HG02759 (cell line): ENCODE results near the gene SHLD1.
A peak's percentile ranks its signal among the peaks of the same experiment; 100 is the strongest.
"Not testable (repeated sequence)": the region's sequence is repeated elsewhere in the genome, so short reads cannot be mapped to it uniquely, and the experiment has no call there.

Experiments
- ATAC-seq: cut with Tn5 transposase; IDR thresholded peaks from one replicate; pipeline ENCODE4 v1.9.1; 2021; ENCODE audit warnings: mild to moderate bottlenecking, moderate library complexity; ENCODE audit not compliant: unreplicated experiment

Gene SHLD1

DNA sequence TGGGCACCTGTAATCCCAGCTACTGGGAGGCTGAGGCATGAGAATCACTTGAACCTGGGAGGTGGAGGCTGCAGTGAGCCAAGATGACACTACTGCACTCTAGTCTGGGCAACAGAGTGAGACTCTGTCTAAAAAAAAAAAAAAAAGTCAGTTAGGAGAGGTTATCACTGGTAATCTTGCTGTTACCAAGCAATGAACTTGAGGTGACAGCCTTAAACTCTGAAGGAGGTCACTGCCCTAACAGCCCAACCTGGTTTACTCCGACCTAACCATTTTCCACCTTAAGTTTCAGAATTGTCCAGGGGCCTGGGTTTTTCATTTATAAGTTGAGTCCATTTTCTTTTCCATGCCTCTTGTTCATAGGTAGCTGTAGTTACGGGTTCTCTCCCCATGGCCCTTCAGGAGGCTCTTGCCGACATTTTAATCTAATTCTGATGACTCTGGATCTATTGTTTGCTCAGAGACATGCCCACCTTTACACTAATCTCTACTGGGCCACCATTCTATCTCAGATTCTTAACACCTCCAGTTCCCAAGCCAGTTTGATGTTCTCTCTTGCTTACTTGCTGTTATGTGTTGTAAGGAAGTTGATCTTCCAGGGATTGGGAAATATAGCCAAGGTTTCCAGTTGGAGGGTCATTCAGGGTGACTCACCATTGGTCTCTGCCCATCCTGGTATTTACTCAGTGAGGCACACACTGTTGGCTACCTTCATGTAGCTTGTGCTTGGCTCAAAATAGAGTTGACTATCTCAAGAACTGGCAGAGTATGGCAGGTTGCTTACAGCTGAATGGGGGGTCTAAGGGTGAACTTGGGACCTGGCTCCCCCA, 29.1 kb downstream of the SHLD1 start:
- no peak for ATAC-seq

DNA sequence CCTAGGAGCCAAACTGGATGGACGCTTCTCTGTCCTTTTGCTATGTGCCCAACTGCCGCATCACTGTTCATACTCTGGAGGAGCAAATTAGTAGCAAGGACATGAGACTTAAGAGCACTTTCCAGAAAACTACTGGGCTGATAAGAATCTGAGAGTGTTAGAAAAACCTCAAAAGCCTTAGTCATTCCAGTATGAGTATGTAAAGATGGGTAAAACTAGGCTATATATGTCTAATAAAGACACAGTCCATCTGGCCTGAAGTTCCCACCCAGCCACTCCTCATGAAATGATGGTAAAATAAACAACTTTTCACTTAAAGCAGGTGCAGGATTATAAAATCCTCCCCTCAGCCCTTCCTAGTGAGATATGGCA, 30.6 kb downstream of the SHLD1 start:
- no peak for ATAC-seq

DNA sequence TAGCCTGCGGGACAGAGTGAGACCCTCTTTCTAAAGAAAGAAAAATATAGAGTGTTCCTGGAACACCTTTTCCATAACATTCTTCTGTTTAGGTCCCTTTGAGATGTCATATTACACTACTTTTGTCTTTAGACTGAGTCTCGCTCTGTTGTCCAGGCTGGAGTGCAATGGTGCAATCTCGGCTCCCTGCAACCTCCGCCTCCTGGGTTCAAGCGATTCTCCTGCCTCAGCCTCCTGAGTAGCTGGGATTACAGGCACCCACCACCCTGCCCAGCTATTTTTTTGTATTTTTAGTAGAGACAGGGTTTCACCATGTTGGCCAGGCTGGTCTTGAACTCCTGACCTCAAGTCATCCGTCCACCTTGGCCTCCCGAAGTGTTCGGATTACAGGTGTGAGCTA, 31.2 kb downstream of the SHLD1 start:
- ATAC-seq, result not testable (repeated sequence)

DNA sequence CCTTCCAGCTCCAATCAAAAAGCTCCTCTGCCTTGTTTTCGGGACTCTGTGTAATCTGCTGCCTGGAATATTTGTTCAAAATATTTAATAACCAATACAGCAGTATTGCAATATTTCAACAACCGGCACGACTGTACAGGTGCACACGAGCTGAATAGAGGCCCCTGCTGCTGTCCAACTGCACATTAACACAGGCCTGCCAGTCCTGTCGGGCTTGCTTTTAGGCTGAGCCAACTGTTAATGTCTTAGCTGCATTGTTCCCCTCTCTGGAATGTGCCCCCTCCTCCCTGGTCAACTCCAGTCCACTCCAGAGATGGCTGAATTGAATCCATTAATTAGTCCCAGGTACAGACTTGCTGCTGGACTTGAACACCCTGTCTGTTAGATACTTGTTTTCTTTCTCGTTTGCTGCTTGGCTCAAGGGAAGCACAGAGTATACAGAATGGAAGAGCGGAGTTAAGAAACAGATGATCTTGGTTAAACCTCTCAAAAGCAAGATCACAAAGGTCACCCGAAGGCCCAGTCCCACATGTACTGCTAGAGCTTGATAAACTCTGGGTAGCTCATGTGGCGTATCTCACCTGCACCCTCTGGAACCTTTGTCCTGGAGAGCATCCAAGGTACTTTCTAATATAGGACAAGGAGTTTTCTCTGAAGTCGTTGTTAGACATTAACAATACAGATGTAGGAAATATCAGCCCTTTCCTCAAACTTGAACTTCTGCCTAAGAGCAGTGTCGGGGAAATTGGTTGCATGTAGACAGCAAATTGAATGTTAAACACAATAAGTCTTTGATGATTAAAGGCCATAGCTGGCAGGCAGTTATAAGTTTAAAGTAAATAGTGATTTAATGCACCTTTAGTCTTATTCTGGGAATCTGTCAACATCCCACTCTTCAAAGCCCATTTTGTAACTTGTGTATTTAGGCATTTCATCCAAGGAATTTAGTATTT, 31.9 kb downstream of the SHLD1 start:
- no peak for ATAC-seq

DNA sequence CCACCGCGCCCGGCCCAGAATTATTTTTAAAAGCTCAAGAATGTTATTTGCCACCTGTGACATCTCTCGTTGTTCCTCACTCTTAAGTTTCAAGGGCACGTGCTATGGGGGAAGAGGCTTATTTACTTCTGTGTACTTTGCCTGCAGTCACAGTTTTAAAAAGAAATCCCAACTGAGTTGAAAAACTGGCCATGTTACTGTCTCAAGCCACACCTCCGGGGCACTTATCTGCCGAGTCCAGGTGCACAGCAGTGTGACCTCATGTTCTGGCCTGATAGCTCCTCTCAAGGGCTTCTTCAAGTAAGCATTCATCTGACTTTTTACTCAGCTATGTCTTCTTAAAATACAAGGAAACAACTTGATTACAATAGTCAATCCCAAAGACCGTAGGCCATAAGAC, 34.5 kb downstream of the SHLD1 start:
- no peak for ATAC-seq

DNA sequence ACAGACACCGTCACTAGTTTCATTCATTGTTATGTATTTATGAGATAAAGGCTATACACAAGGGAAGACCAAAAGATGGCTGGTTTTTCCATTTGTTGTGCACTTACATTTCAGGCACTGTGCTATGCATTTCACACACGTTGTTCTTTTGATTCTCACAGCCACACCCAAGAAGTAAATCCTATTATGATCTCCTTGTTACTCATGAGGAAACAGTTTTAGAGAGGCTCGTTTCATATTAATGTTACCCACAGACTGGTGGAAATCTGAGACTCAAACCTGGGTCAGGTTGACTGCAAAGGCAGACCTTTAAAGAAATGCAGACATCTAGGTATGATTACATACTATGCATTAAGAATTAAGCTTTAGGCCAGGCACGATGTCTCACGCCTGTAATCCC, 34.9 kb downstream of the SHLD1 start:
- ATAC-seq, result no peak

DNA sequence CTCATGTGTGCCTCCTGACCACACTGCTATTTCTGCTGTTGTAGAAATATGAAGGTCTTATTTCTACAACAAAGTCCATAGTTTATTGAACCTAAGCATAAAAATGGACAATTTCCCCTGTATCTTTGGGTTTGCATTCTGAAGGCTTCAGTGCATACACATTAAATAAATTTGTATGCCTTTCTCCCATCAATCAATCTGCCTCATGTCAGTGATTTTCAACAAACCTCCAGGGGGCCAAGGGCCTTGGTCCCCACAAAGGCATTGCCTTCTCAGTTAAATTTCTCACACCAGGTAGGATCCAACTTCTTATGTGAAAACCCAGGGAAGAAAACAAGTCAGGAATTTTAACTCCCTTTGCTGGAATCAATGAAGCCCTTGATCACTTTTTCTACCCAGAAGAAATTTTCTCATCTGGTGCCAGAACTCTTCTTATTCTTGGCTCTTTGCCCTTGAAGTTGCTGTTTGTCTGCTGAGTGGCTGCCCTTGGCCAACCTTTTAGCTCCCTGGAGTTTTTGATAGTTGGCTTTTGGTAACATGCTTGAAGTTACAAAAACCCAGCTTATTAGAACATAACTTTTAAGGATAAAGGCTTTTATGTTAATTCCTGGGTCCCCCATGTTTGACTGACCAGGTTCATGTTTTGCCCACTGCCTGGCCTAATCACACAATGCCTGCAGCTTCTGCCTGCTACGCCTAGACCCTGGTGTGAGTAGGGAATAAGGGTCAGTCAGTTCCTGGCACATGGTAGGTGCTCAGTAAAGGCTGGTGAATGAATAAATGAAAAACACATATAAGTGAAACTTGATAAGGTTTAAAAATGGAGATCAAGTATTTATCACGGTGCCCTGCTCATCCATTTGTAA, 37.0 kb downstream of the SHLD1 start:
- no peak for ATAC-seq

DNA sequence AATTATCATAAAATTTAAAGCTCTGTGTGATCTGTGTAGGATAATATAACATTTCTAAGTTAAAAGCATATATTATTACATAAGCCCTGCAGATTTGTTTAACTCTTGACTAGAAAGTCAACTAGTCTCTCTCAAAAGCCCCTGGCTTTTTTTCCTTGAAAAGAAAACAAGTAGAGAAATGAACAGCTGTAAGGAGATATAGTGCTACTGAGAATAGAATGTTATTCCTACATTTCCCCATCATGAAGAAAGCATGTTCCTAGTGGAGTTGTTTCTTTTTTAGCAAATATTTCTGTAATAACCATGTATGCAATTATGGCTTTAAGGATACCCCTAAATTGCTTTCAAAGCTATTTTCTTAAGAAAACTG, 37.6 kb downstream of the SHLD1 start:
- no peak for ATAC-seq

DNA sequence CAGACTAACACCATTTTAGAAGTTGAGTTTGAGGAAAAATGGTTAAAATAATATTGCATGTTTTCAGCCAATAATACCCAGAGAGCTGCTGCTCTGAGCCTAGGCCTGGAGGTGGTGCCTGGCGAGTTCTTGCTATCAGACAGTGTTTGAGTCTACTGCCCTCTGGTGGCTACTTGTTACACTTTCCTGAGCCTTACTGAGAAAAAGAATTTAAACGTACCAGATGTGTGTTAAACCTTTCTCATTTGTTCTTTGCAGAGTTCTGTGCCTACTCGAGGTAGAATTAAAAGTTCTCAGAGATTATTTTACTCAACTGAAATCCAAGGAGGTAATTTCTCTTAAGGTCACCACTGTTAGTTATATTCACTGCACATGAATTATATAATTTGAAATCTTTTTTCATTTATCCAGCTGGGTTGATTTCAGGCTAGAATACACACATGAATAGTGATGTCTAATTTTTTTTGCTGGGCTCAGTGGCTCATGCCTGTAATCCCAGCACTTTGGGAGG, 38.2 kb downstream of the SHLD1 start:
- peak; percentile 84 for ATAC-seq

DNA sequence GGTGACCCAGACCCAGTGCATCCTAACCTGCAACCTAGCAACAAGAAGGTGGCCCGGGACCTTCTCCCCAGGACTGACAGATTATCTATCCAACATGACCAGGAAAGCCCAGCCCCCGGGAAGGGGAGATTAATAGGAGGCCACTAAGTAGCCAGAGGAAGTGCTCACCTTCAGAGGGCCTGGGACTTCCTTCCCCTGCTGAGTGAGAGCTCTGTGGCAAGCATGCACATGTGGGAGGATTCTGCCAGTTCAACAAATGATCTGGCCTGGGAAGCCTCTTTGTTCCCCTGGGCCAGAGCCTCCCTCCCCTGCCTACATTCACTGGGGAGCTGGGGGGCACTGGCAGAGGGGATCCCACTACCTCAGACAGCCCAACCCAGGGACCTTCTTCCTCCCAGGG, 39.6 kb downstream of the SHLD1 start:
- no peak for ATAC-seq

DNA sequence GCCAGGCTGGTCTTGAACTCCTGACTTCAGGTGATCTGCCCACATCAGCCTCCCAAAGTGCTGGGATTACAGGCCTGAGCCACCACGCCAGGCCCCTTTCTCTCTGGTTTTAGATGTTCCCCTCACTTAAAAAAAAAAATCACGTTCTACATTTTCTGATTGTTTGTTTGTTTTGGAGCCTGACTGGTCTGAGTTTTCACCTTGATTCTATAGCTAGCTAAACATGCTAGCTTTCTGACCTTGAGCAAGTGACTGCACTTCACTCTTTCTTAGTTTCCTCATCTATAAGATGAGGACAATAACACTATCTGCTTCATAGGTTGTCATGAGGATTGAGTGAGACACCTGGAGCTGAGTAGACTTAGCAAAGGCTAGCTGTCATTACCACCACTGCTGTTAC, 43.7 kb downstream of the SHLD1 start:
- ATAC-seq, result no peak

DNA sequence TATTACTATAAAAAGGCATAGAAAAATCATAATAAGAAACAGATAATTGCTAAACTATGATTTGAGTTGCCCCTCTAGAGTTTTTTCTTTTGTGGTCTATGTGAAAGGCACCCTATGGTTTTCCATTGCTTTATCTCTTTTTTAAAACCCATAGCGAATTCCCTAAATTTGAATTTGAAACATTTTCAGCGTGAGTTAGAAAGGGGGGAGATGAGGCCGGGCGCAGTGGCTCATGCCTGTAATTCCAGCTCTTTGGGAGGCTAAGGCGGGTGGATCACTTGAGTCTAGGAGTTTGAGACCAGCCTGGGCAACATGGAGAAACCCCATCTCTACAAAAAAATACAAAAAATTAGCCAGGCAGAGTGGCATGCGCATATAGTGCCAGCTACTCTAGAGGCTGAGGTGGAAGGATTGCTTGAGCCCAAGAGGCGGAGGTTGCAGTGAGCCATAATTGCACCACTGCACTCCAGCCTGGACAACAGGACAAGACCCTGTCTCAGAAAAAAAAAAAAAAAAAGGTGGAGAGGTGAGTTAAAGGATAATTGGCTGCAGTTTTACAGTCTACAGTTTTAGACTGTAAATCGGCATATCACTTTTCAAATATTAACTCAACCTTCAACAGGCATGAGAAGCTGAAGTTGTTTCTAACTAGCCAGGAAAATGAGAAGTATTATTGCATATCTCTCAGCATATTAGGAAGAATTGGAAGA, 46.3 kb downstream of the SHLD1 start:
- ATAC-seq, result no peak

DNA sequence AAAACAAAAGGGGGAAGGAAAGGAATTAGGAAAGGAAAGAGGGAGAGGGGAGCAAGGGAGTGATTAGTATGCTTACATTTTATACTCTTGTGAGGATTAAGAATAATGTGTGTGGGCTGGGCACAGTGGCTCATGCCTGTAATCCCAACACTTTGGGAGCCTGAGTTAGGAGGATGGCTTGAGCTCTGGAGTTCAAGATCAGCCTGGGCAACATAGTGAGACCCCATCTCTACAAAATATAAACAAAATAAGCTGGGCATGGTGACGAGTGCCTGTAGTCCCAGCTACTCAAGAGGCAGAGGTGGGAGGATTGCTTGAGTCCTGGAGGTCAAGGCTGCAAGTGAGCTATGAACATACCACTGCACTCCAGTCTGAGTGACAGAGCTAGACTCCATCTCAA, 47.0 kb downstream of the SHLD1 start:
- no peak for ATAC-seq

DNA sequence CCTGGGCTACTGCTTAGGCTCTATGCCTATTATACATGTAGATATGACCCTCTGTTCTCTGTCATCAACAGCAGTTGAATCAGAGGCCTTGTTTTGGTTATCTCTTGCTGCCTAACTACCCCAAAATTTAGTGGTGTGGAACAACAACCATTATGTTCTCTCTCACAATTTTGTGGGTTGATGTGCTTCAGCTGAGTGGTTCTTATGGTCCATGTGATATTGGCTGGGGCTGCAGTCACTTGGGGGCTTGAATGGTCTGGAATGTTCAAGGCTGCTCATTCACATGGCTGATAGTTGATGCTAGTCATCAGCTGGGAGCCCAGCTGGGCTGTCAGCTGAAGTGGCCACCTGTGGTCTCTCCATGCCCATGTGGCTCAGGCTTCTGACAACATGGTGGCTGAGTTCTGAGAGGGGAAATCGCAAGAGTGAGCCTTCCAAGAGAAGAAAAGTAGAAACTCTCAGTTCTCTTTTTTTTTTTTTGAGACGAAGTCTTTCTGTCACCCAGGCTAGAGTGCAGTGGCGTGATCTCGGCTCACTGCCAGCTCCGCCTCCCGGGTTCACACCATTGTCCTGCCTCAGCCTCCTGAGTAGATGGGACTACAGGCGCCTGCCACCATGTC, 47.8 kb downstream of the SHLD1 start:
- peak; percentile 95 for ATAC-seq

DNA sequence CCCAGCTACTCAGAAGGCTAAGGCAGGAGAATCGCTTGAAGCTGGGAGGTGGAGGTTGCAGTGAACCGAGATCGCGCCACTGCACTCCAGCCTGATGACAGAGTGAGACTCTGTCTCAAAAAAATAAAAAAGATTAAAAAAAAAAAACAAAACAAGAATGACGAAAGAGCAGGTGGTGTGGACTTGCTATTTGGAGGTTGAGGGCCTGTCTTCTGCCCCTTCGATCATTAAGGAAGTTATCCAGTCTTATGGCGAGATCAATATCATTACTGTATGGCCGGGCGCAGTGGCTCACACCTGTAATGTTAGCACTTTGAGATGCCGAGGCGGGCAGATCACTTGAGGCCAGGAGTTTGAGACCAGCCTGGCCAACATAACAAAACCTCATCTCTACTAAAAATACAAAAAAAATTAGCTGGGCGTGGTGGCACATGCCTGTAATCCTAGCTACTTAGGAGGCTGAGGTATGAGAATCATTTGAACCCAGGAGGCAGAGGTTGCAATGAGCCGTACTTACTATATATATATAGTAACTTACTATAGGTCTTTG, 53.6 kb downstream of the SHLD1 start:
- ATAC-seq, result not testable (repeated sequence)

DNA sequence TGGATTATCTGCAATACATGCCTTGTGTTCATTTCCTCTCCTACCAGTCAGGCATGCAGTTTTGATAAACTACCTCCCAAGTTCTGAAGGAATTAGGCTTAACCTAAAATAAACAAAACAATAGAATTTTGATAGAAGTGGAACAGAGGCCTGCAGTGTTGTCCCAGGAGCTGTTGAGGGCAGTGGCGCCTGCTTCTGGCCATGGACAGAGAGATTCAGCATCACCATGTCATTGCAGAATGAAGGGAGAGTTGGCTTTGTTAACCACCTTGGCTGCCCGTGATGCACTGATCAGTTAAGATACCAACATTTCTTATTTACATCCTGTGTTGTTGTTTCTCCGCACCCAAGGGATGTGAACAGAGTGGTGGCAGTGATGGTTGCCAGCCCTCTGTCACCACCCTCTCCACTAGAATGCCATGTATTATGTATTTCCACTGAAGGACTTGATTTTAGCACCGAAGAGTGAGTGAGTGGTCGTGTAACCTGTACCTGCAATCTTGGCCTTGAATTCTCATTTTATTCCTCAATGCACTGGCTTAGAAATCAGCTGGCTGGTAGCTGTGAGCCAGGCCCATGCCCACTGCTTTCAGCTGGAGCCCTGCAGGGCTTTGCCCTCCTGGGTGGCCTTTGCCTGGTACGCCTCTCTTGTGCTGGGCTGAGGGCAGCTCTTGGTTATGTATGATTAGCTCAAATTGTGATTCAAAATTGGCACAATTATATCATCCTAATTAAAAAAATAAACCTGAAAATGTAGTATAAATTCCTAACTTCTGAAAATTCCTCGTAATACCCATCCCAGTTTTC, 56.5 kb downstream of the SHLD1 start:
- ATAC-seq, result no peak

DNA sequence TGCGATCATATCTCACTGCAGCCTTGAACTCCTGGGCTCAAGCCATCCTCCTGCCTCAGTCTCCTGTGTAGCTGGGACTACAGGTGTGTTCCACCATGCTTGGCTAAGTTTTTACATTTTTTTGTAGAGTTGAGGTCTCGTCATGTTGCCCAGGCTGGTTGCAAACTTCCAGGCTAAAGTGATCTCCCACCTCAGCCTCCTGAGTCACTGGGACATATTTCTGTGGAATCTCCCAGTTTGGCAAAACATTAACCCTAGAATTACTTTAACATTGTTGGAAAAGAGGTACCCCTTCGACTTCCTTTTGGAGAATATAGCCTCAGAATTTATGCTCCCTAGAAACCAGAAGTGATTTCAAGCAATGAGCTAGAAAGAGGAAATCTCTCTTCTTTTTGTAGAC, 57.2 kb downstream of the SHLD1 start:
- no peak for ATAC-seq

DNA sequence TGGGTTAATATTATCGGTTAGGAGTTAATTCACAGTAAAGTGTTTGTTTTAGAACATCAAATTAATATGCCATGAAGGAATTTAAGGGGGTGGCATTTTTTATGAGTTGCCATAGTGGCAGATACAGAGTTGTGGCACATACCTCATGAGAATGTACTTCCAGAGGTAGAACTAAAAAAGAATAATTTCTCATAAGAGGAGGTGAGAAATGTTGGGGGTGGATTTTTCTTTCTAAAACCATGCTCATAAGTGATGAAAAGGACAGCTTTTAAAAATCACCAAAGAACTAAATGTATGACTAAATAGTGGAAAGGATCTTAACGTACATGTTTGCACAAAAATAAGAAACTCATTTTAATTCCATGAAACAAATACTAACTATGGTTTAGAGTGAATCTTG, 58.7 kb downstream of the SHLD1 start:
- no peak for ATAC-seq

DNA sequence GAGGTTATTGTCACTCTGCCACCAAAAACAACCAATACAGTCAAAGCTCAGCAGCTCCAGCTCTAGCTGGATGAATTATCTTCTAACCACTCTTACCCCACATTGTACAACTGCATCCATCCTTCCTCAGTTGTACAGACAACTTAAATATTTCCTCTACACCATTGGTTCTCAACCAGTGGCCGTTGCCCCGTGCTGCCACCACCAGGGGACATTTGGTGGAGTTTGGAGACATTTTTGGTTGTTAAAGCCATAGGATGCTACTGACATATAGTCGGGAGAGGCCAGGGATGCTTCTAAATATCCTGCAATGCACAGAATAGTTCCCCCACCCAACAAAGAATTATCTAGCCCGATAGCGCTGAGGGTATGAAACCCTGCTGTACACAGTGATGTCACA, 59.3 kb downstream of the SHLD1 start:
- ATAC-seq, result no peak
